ENCODE results near the gene KRT222. TPM values are rescaled to one million over a fixed set of nuclear protein-coding genes. Genes with fewer than 3 reads are reported as not detected.

The KRT222 gene
- total and polyA plus RNA-seq, 2 of the 13 experiments (the other 11 are each of a cell fraction or from before 2014, with no cell fraction given) = not detected

DNA sequence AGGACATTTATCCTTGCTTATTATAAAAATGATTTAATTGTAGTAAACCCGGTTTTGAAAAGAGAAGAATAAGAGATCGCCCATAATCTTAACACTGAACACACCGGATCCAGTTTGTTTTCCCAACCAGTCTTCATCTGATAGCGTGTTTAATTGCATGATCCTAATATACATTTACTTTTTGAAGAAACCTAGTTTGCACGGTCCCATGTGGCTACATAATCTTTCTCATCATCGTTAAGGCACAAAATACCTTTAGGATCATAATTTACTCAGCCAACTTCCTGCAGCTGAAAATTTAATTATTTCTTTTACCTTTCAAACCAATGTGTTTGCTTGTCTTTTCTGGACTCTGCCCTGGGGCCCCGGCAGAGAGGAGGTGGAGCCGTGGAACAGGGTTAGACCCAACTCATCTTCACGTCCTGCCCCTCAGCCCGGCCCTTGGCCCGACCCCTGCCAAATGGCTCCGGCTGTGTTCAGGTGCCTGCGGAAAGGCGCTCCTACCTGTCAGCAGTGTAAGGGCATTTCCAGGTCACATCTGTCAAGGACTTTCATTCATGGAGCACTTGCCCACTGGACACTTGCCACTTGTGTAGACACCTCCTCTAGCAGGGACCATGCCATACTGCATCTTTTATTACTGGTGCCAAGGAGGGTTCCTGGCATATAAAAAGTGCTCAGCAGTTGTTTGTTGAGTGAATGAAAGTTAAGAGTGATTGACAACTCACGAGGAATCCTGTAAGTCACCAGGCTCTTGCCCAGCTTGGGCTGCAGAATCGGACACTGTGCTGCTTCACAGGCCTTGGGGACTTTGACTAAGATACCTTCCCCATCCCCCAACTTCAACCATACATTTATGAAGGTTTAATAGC lies 46.0 kb downstream of the KRT222 start (continued):
- TF ChIP-seq KLF13 (CRISPR knock-in tag; IDR thresholded peaks at IDR 0.05) = no peak
- TF ChIP-seq SIN3A (IDR thresholded peaks at IDR 0.05; ENCODE audit: borderline replicate concordance, low read depth, low read length) = no peak
- no peak for TF ChIP-seq RORA (CRISPR knock-in tag; IDR thresholded peaks at IDR 0.05)
- TF ChIP-seq, protein P1, sequence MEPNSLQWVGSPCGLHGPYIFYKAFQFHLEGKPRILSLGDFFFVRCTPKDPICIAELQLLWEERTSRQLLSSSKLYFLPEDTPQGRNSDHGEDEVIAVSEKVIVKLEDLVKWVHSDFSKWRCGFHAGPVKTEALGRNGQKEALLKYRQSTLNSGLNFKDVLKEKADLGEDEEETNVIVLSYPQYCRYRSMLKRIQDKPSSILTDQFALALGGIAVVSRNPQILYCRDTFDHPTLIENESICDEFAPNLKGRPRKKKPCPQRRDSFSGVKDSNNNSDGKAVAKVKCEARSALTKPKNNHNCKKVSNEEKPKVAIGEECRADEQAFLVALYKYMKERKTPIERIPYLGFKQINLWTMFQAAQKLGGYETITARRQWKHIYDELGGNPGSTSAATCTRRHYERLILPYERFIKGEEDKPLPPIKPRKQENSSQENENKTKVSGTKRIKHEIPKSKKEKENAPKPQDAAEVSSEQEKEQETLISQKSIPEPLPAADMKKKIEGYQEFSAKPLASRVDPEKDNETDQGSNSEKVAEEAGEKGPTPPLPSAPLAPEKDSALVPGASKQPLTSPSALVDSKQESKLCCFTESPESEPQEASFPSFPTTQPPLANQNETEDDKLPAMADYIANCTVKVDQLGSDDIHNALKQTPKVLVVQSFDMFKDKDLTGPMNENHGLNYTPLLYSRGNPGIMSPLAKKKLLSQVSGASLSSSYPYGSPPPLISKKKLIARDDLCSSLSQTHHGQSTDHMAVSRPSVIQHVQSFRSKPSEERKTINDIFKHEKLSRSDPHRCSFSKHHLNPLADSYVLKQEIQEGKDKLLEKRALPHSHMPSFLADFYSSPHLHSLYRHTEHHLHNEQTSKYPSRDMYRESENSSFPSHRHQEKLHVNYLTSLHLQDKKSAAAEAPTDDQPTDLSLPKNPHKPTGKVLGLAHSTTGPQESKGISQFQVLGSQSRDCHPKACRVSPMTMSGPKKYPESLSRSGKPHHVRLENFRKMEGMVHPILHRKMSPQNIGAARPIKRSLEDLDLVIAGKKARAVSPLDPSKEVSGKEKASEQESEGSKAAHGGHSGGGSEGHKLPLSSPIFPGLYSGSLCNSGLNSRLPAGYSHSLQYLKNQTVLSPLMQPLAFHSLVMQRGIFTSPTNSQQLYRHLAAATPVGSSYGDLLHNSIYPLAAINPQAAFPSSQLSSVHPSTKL (CRISPR knock-in tag; IDR thresholded peaks at IDR 0.05) = peak; percentile 54
- TF ChIP-seq NCOR1 (IDR thresholded peaks at IDR 0.05; ENCODE audit: borderline replicate concordance, low read length) = no peak
- TF ChIP-seq TBX2 (CRISPR knock-in tag; IDR thresholded peaks at IDR 0.05; ENCODE audit: borderline replicate concordance) = peak; percentile 47
- no peak; the same call in 1 of the 2 replicates for TF ChIP-seq ZNF232 (CRISPR knock-in tag; IDR thresholded peaks at IDR 0.05; ENCODE audit: borderline replicate concordance)
- no peak for TF ChIP-seq MED13 (CRISPR knock-in tag; IDR thresholded peaks at IDR 0.05)
- TF ChIP-seq ZNF891 (CRISPR knock-in tag; IDR thresholded peaks at IDR 0.05) = no peak

Data from HepG2 (cell line).